DOHH2 (cell line): ENCODE results near the gene CCDC170.

ENCODE experiments used
- EZH2phosphoT487 ChIP-seq: fragments of 200-600 bp; sonication (generic); IDR thresholded peaks from 2 replicates; pipeline ENCODE4 v1.6.1; 2017; ENCODE audit warnings: borderline replicate concordance, mild to moderate bottlenecking, antibody characterized with exemption, low read length, moderate library complexity, mixed read lengths
- TF ChIP-seq, protein P1 (sequence below): fragments of 200-600 bp; sonication (generic); IDR thresholded peaks from one replicate; pipeline ENCODE4 v1.5.1; 2014; ENCODE audit warnings: antibody characterized with exemption, mild to moderate bottlenecking, low read depth, low read length; ENCODE audit not compliant: poor library complexity, severe bottlenecking

GRCh38 chr6:151499551-151499950 lies 5.7 kb downstream of the CCDC170 start:
- TF ChIP-seq, protein P1, sequence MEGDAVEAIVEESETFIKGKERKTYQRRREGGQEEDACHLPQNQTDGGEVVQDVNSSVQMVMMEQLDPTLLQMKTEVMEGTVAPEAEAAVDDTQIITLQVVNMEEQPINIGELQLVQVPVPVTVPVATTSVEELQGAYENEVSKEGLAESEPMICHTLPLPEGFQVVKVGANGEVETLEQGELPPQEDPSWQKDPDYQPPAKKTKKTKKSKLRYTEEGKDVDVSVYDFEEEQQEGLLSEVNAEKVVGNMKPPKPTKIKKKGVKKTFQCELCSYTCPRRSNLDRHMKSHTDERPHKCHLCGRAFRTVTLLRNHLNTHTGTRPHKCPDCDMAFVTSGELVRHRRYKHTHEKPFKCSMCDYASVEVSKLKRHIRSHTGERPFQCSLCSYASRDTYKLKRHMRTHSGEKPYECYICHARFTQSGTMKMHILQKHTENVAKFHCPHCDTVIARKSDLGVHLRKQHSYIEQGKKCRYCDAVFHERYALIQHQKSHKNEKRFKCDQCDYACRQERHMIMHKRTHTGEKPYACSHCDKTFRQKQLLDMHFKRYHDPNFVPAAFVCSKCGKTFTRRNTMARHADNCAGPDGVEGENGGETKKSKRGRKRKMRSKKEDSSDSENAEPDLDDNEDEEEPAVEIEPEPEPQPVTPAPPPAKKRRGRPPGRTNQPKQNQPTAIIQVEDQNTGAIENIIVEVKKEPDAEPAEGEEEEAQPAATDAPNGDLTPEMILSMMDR: no peak
- TF ChIP-seq EZH2phosphoT487: no peak
